Esophagus muscularis mucosa (tissue), 4 donors: ENCODE data around the gene CXCL8. TPM values are rescaled to one million over a fixed set of nuclear protein-coding genes. Genes with fewer than 3 reads are reported as not detected.
A peak's percentile ranks its signal among the peaks of the same experiment; 100 is the strongest.

Experiments used
- DNase-seq: peaks from one replicate; pipeline ENCODE4 v3.0.0-alpha.2; 2017; ENCODE audit errors: extremely low spot score
- H3K27ac ChIP-seq, 4 donors: fragments of 200-600 bp; sonication (generic); replicated peaks in 1 of 4; 1 replicate in 3 of 4; 2 replicates in 1 of 4; pipeline ENCODE4 v1.5.1; 2016 to 2019; ENCODE audit warnings: mild to moderate bottlenecking in 1 of 4
- H3K27me3 ChIP-seq, 4 donors: fragments of 200-600 bp; sonication (generic); one replicate each; pipeline versions ENCODE4 v1.5.1 to v1.6.0; 2016 to 2019
- H3K36me3 ChIP-seq, 4 donors: fragments of 200-600 bp; sonication (generic); one replicate each; pipeline ENCODE4 v1.5.1; 2016 to 2019
- H3K4me1 ChIP-seq, 4 donors: fragments of 200-600 bp; sonication (generic); one replicate each; pipeline ENCODE4 v1.5.1; 2016 to 2019
- H3K4me3 ChIP-seq, 4 donors: fragments of 200-600 bp; sonication (generic); 1 replicate in 2 of 4; 2 replicates in 2 of 4; pipeline ENCODE4 v1.5.1; 2016 to 2019; ENCODE audit warnings: mild to moderate bottlenecking in 4 of 4, moderate library complexity in 1 of 4
- H3K9me3 ChIP-seq, 4 donors: fragments of 200-600 bp; sonication (generic); 1 replicate in 3 of 4; 2 replicates in 1 of 4; pipeline ENCODE4 v1.5.1; 2016 to 2019
- CTCF ChIP-seq, 3 experiments: fragments of 200-600 bp in 2 of 3; fragments of 450-650 bp in 1 of 3; sonication (generic) in 2 of 3; IDR thresholded peaks; one replicate each; pipeline ENCODE4 v1.5.1; 2017 to 2019; ENCODE audit warnings: antibody characterized with exemption in 3 of 3, mild to moderate bottlenecking in 2 of 3, moderate library complexity in 1 of 3
- EP300 ChIP-seq: sonication (generic); formaldehyde crosslinking; IDR thresholded peaks from one replicate; pipeline ENCODE4 v1.6.1; 2017; ENCODE audit warnings: antibody characterized with exemption
- POLR2A ChIP-seq: fragments of 450-650 bp; IDR thresholded peaks from one replicate; pipeline ENCODE4 v1.6.1; 2017; ENCODE audit warnings: antibody characterized with exemption, moderate library complexity, mild to moderate bottlenecking, low read depth
- POLR2AphosphoS5 ChIP-seq, 2 donors: sonication (generic); formaldehyde crosslinking; IDR thresholded peaks; one replicate each; pipeline ENCODE4 v1.6.1; 2017; ENCODE audit warnings: antibody characterized with exemption in 2 of 2
- whole genome bisulfite sequencing: methylation state at CpG from one replicate; pipeline ENCODE4 v1.1.5; 2018; 5-methylcytosine and 5-hydroxymethylcytosine counted together
- intact Hi-C: fragments of 100-400 bp; cut with DNase I; formaldehyde crosslinking; loops from one replicate; pipeline ENCODE4 v1.15.1; 2023
- total RNA-seq, 4 donors: library from RNA; depleted of rRNA; stranded (reverse); fragments of >200 nt; gene quantifications; one replicate each; pipeline versions ENCODE4 v1.1.0 to v1.2.1, GENCODE V29; 2016

Gene CXCL8
- total RNA-seq, 4 donors from 2014 or later, result 8.0 TPM; not detected in 3

- WGBS, result 78% methylated on average over 2 of the region's 2 CpGs
- intact Hi-C loops, result no loop called here
- TF ChIP-seq EP300 (no peak), CTCF (IDR thresholded peaks at IDR 0.05) (no peak), POLR2AphosphoS5 (IDR thresholded peaks at IDR 0.05) (no peak), POLR2A (no peak)
- Histone ChIP-seq H3K27me3 (no peaks in the 10 kb centered on the region), H3K27ac (no peak overlapping the region), H3K4me3 (no peak overlapping the region), H3K4me1 (no peaks in the 10 kb centered on the region), H3K36me3 (no peaks in the 10 kb centered on the region), H3K9me3 (peaks cover 0 to 2% (median 0%) of the 10 kb centered on the region in 4 donors)
- DNase-seq, result no peak
These were observed 19.0 kb downstream of the CXCL8 start for GRCh38 chr4:73759357-73759756.

DNA sequence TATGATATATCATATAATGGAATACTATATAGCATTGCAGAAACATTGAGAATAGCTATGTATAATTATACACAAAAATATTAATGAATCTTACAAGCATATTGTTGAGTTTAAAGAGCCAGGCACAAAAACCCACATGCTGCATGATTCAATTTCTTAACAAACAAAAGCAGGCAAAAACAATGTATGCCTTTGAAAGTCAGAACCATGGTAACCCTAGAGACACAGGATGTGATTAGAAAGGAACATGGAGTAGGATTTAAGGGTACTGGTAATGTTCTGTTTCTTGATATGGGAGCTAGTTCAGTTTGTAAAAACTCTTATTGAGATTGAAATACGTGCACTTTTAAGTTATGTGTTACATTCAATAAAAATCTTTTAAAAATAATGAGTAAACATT lies 21.5 kb downstream of the CXCL8 start:
- intact Hi-C loops, result no loop called here
- 80% methylated on average over 1 of the region's 1 CpG for WGBS

GRCh38 chr4:73762409-73762808 lies 22.0 kb downstream of the CXCL8 start:
- DNase-seq, result peak; percentile 87
- Histone ChIP-seq H3K36me3 (no peaks in the 10 kb centered on the region), H3K27ac (no peak overlapping the region), H3K27me3 (no peaks in the 10 kb centered on the region), H3K4me3 (no peak overlapping the region), H3K9me3 (no peaks in the 10 kb centered on the region), H3K4me1 (no peaks in the 10 kb centered on the region)
- no peak for TF ChIP-seq POLR2AphosphoS5 (IDR thresholded peaks at IDR 0.05)
- TF ChIP-seq EP300, result no peak
- no peak for TF ChIP-seq CTCF (IDR thresholded peaks at IDR 0.05)
- TF ChIP-seq POLR2A, result no peak
- 63% methylated on average over 7 of the region's 7 CpGs for WGBS
- intact Hi-C loops, result no loop called here

More for the DNA sequence above, 21.5 kb downstream of the CXCL8 start:
- Histone ChIP-seq H3K9me3 (no peaks in the 10 kb centered on the region), H3K36me3 (no peaks in the 10 kb centered on the region), H3K27ac (no peak overlapping the region), H3K4me3 (no peak overlapping the region), H3K4me1 (no peaks in the 10 kb centered on the region), H3K27me3 (no peaks in the 10 kb centered on the region)
- no peak for DNase-seq
- TF ChIP-seq EP300 (no peak), CTCF (IDR thresholded peaks at IDR 0.05) (no peak), POLR2AphosphoS5 (IDR thresholded peaks at IDR 0.05) (no peak), POLR2A (no peak)

GRCh38 chr4:73763877-73764276 lies 23.5 kb downstream of the CXCL8 start:
- intact Hi-C loops, result no loop called here
- TF ChIP-seq POLR2A, result no peak
- no peak for TF ChIP-seq EP300
- TF ChIP-seq CTCF (IDR thresholded peaks at IDR 0.05), result no peak
- TF ChIP-seq POLR2AphosphoS5 (IDR thresholded peaks at IDR 0.05), result no peak
- Histone ChIP-seq H3K4me1 (no peaks in the 10 kb centered on the region), H3K27ac (no peak overlapping the region), H3K9me3 (no peaks in the 10 kb centered on the region), H3K36me3 (no peaks in the 10 kb centered on the region), H3K4me3 (no peak overlapping the region), H3K27me3 (peaks cover 0 to 5% (median 0%) of the 10 kb centered on the region in 4 donors)
- 79% methylated on average over 4 of the region's 6 CpGs for WGBS
- peak; percentile 80 for DNase-seq

- no peak for DNase-seq
- Histone ChIP-seq H3K4me3 (no peak overlapping the region), H3K36me3 (no peaks in the 10 kb centered on the region), H3K4me1 (no peaks in the 10 kb centered on the region), H3K27me3 (peaks cover 0 to 5% (median 0%) of the 10 kb centered on the region in 4 donors), H3K27ac (no peak overlapping the region), H3K9me3 (no peaks in the 10 kb centered on the region)
- TF ChIP-seq CTCF (IDR thresholded peaks at IDR 0.05) (no peak), EP300 (no peak), POLR2A (no peak), POLR2AphosphoS5 (IDR thresholded peaks at IDR 0.05) (no peak)
- 89% methylated on average over 4 of the region's 4 CpGs for WGBS
- intact Hi-C loops, result no loop called here
These were observed 24.1 kb downstream of the CXCL8 start for GRCh38 chr4:73764513-73764912.
